ENCODE measurements around the gene MED13L.

Gene MED13L

GRCh38 chr12:115923851-115924250 lies 353.6 kb downstream of the MED13L start:
- TF ChIP-seq REST (IDR thresholded peaks at IDR 0.05; ENCODE audit: insufficient read depth in 1 of 2, low read depth in 2 of 2, low read length in 2 of 2): no peak
- TF ChIP-seq TAF1 (IDR thresholded peaks at IDR 0.05; ENCODE audit: borderline replicate concordance, insufficient read depth, low read length): no peak
- no peak for TF ChIP-seq FOXP2 (optimal IDR thresholded peaks at IDR 0.05; ENCODE audit: borderline replicate concordance, extremely low read depth, extremely low read length, insufficient read depth)
- no peak for TF ChIP-seq SIN3A (IDR thresholded peaks at IDR 0.05; ENCODE audit: borderline replicate concordance, insufficient read depth, low read length)

GRCh38 chr12:115922952-115923564 lies 354.4 kb downstream of the MED13L start:
- TF ChIP-seq REST (IDR thresholded peaks at IDR 0.05; ENCODE audit: insufficient read depth in 1 of 2, low read depth in 2 of 2, low read length in 2 of 2): no peak
- no peak for TF ChIP-seq SIN3A (IDR thresholded peaks at IDR 0.05; ENCODE audit: borderline replicate concordance, insufficient read depth, low read length)
- TF ChIP-seq POLR2AphosphoS5 (IDR thresholded peaks at IDR 0.05; ENCODE audit: low read depth, low read length): no peak
- no peak for TF ChIP-seq TAF1 (IDR thresholded peaks at IDR 0.05; ENCODE audit: borderline replicate concordance, insufficient read depth, low read length)
- no peak for TF ChIP-seq FOXP2 (optimal IDR thresholded peaks at IDR 0.05; ENCODE audit: borderline replicate concordance, extremely low read depth, extremely low read length, insufficient read depth)

- no peak for TF ChIP-seq REST (IDR thresholded peaks at IDR 0.05; ENCODE audit: insufficient read depth in 1 of 2, low read depth in 2 of 2, low read length in 2 of 2)
- TF ChIP-seq POLR2AphosphoS5 (IDR thresholded peaks at IDR 0.05; ENCODE audit: low read depth, low read length): no peak
- TF ChIP-seq SIN3A (IDR thresholded peaks at IDR 0.05; ENCODE audit: borderline replicate concordance, insufficient read depth, low read length): no peak
Measured at GRCh38 chr12:115920395-115921183, 356.9 kb downstream of the MED13L start.

GRCh38 chr12:115918763-115919162 lies 358.7 kb downstream of the MED13L start:
- no peak for TF ChIP-seq REST (IDR thresholded peaks at IDR 0.05; ENCODE audit: insufficient read depth in 1 of 2, low read depth in 2 of 2, low read length in 2 of 2)
- TF ChIP-seq TAF1 (IDR thresholded peaks at IDR 0.05; ENCODE audit: borderline replicate concordance, insufficient read depth, low read length): no peak
- TF ChIP-seq FOXP2 (optimal IDR thresholded peaks at IDR 0.05; ENCODE audit: borderline replicate concordance, extremely low read depth, extremely low read length, insufficient read depth): no peak
- no peak for TF ChIP-seq POLR2AphosphoS5 (IDR thresholded peaks at IDR 0.05; ENCODE audit: low read depth, low read length)
- no peak for TF ChIP-seq SIN3A (IDR thresholded peaks at IDR 0.05; ENCODE audit: borderline replicate concordance, insufficient read depth, low read length)

All from PFSK-1 (cell line).